ENCODE measurements around the gene ERBB4.

The ERBB4 gene

GRCh38 chr2:212135739-212136138, 402.9 kb downstream of the ERBB4 start:
- peak; percentile 39 for DNase-seq (ENCODE audit: low read depth)
- TF ChIP-seq CTCF (conservative IDR thresholded peaks at IDR 0.05; ENCODE audit: control insufficient read depth, insufficient read depth, low read depth, low read length), result no peak
- no peak overlapping the region for H3K4me3 ChIP-seq (ENCODE audit: control insufficient read depth, low read depth, low read length)

GRCh38 chr2:212133337-212133736, 405.3 kb downstream of the ERBB4 start:
- no peak overlapping the region for H3K4me3 ChIP-seq (ENCODE audit: control insufficient read depth, low read depth, low read length)
- DNase-seq (ENCODE audit: low read depth), result no peak
- no peak for TF ChIP-seq CTCF (conservative IDR thresholded peaks at IDR 0.05; ENCODE audit: control insufficient read depth, insufficient read depth, low read depth, low read length)

GRCh38 chr2:212124598-212124997, 414.0 kb downstream of the ERBB4 start:
- no peak for TF ChIP-seq CTCF (conservative IDR thresholded peaks at IDR 0.05; ENCODE audit: control insufficient read depth, insufficient read depth, low read depth, low read length)
- no peak for DNase-seq (ENCODE audit: low read depth)
- no peak overlapping the region for H3K4me3 ChIP-seq (ENCODE audit: control insufficient read depth, low read depth, low read length)

GRCh38 chr2:212119591-212119990, 419.0 kb downstream of the ERBB4 start:
- H3K4me3 ChIP-seq (ENCODE audit: control insufficient read depth, low read depth, low read length), result no peak overlapping the region
- no peak for TF ChIP-seq CTCF (conservative IDR thresholded peaks at IDR 0.05; ENCODE audit: control insufficient read depth, insufficient read depth, low read depth, low read length)
- no peak for DNase-seq (ENCODE audit: low read depth)

- TF ChIP-seq CTCF (conservative IDR thresholded peaks at IDR 0.05; ENCODE audit: control insufficient read depth, insufficient read depth, low read depth, low read length), result no peak
- H3K4me3 ChIP-seq (ENCODE audit: control insufficient read depth, low read depth, low read length), result no peak overlapping the region
- no peak for DNase-seq (ENCODE audit: low read depth)
These were observed 420.7 kb downstream of the ERBB4 start for GRCh38 chr2:212117926-212118325.

GRCh38 chr2:212114489-212114888, 424.1 kb downstream of the ERBB4 start:
- TF ChIP-seq CTCF (conservative IDR thresholded peaks at IDR 0.05; ENCODE audit: control insufficient read depth, insufficient read depth, low read depth, low read length), result no peak
- no peak for DNase-seq (ENCODE audit: low read depth)
- H3K4me3 ChIP-seq (ENCODE audit: control insufficient read depth, low read depth, low read length), result no peak overlapping the region

GRCh38 chr2:212112401-212112800, 426.2 kb downstream of the ERBB4 start:
- TF ChIP-seq CTCF (conservative IDR thresholded peaks at IDR 0.05; ENCODE audit: control insufficient read depth, insufficient read depth, low read depth, low read length), result no peak
- DNase-seq (ENCODE audit: low read depth), result no peak
- H3K4me3 ChIP-seq (ENCODE audit: control insufficient read depth, low read depth, low read length), result no peak overlapping the region
